K562 (cell line): ENCODE results near the gene ZNF644. TPM values are rescaled to one million over a fixed set of nuclear protein-coding genes. Genes with fewer than 3 reads are reported as not detected.

ENCODE experiments used
- ATAC-seq: fragments of 200-7000 bp; cut with Tn5 transposase; 3 replicates; pipeline ENCODE4 v1.9.1; 2020; ENCODE audit warnings: moderate library complexity
- BruUV-seq: library from RNA; stranded (reverse); fragments of 400-500 nt; replicated peaks from 2 replicates; lab custom pipeline; 2021; lab: Mats Ljungman, UMichigan
- CTCF ChIA-PET: fragments of 300-600 bp; formaldehyde crosslinking; extraction: SDS; loops from one replicate; lab custom pipeline; 2021; ENCODE audit warnings: low intra/inter-chr PET ratio; lab: Yijun Ruan, JAX
- POLR2A ChIA-PET: fragments of 300-600, 350-650 bp; sonication (Branson Sonifier 250); formaldehyde crosslinking; extraction: SDS; loops from one replicate; lab custom pipeline; 2021; ENCODE audit warnings: antibody characterized with exemption, inconsistent platforms; lab: Yijun Ruan, JAX
- DNase-seq, 4 experiments: peaks; one replicate each; pipeline versions ENCODE4 v3.0.0 to v3.0.0-alpha.2; 2011 to 2018; ENCODE audit warnings: low spot score in 3 of 4, mixed read lengths in 3 of 4; ENCODE audit errors: extremely low read depth in 1 of 4
- FAIRE-seq: peaks from 2 replicates; lab custom pipeline; 2011; peaks lifted over from hg19 to GRCh38; lab: Jason Lieb, UNC
- H2AFZ ChIP-seq: 2 replicates; pipeline ENCODE4 v1.6.0; 2011; ENCODE audit warnings: low read depth, low read length, control low read depth, inconsistent platforms
- H3K27ac ChIP-seq: fragments of 200-600 bp; 3 replicates; pipeline ENCODE4 v1.8.0; 2011; ENCODE audit warnings: low read depth, mild to moderate bottlenecking, control low read depth, inconsistent platforms, low read length, moderate library complexity, mixed read lengths; ENCODE audit errors: extremely low read depth
- H3K27me3 ChIP-seq, 2 experiments: fragments of 300-600 bp in 1 of 2; 2 replicates in 1 of 2; 3 replicates in 1 of 2; pipeline versions ENCODE4 v1.6.0 to v1.8.0; 2011; ENCODE audit warnings: inconsistent platforms in 2 of 2, low read length in 2 of 2, mild to moderate bottlenecking in 1 of 2, mixed read lengths in 1 of 2, moderate library complexity in 1 of 2; ENCODE audit not compliant: control insufficient read depth in 2 of 2, insufficient read depth in 2 of 2
- H3K36me3 ChIP-seq: fragments of 300-600 bp; 3 replicates; pipeline ENCODE4 v1.8.0; 2011; ENCODE audit warnings: mild to moderate bottlenecking, low read length, inconsistent platforms; ENCODE audit not compliant: control insufficient read depth, insufficient read depth
- H3K4me1 ChIP-seq, 2 experiments: fragments of 200-600 bp in 1 of 2; replicated peaks in 1 of 2; 2 replicates in 1 of 2; 3 replicates in 1 of 2; pipeline versions ENCODE4 v1.5.1 to v1.8.0; 2011; ENCODE audit warnings: inconsistent platforms in 2 of 2, low read length in 2 of 2, mild to moderate bottlenecking in 1 of 2, mixed read lengths in 1 of 2, moderate library complexity in 1 of 2; ENCODE audit not compliant: control insufficient read depth in 2 of 2, insufficient read depth in 2 of 2
- H3K4me2 ChIP-seq: 2 replicates; pipeline ENCODE4 v1.6.1; 2011; ENCODE audit warnings: low read length, control low read depth, inconsistent platforms, mixed read lengths; ENCODE audit not compliant: insufficient read depth
- H3K4me3 ChIP-seq: fragments of 200-600 bp; sonication (generic), shearing (Covaris generic); 2 replicates; pipeline ENCODE4 v1.5.1; 2016; ENCODE audit warnings: control low read depth, inconsistent platforms
- H3K79me2 ChIP-seq: fragments of 200-600 bp; 3 replicates; pipeline ENCODE4 v1.8.0; 2011; ENCODE audit warnings: low read length, inconsistent platforms; ENCODE audit not compliant: control insufficient read depth, insufficient read depth
- H3K9ac ChIP-seq, 2 experiments: 2 replicates each; pipeline versions ENCODE4 v1.6.0 to v1.6.1; 2011; ENCODE audit warnings: low read depth in 2 of 2, low read length in 2 of 2, control low read depth in 1 of 2, inconsistent platforms in 1 of 2, mild to moderate bottlenecking in 1 of 2, mixed read lengths in 1 of 2; ENCODE audit not compliant: insufficient read depth in 1 of 2
- H3K9me1 ChIP-seq: one replicate; pipeline ENCODE4 v1.6.0; 2011; ENCODE audit warnings: inconsistent platforms, mild to moderate bottlenecking, low read length, moderate library complexity; ENCODE audit not compliant: control insufficient read depth, insufficient read depth
- H3K9me3 ChIP-seq: replicated peaks from 2 replicates; pipeline ENCODE4 v1.5.1; 2011; ENCODE audit warnings: low read depth, low read length, inconsistent platforms; ENCODE audit not compliant: control insufficient read depth, insufficient read depth
- H4K20me1 ChIP-seq: replicated peaks from 2 replicates; pipeline ENCODE4 v1.6.1; 2011; ENCODE audit warnings: low read length, inconsistent platforms, mixed read lengths; ENCODE audit not compliant: control insufficient read depth, insufficient read depth
- ARID4B ChIP-seq: sonication (generic); formaldehyde crosslinking; IDR thresholded peaks from 2 replicates; pipeline ENCODE4 v1.8.0; 2022; ENCODE audit warnings: mild to moderate bottlenecking, missing genetic modification reagents
- BRF2 ChIP-seq: IDR thresholded peaks from 3 replicates; pipeline ENCODE4 v1.6.1; 2011; ENCODE audit warnings: borderline replicate concordance, mild to moderate bottlenecking; ENCODE audit not compliant: insufficient read length, insufficient read depth
- CBX1 ChIP-seq: sonication (generic); IDR thresholded peaks from 2 replicates; pipeline ENCODE4 v1.6.1; 2016; ENCODE audit warnings: antibody characterized with exemption, low read depth, mild to moderate bottlenecking
- FOS ChIP-seq: IDR thresholded peaks from 3 replicates; pipeline ENCODE4 v1.6.1; 2011; ENCODE audit not compliant: insufficient read length; ENCODE audit errors: extremely low read depth
- HCFC1 ChIP-seq: IDR thresholded peaks from 2 replicates; pipeline ENCODE4 v1.6.1; 2012; ENCODE audit warnings: low read depth, low read length, improper control_type of control experiment
- ILF3 ChIP-seq: fragments of 450-650 bp; IDR thresholded peaks from 2 replicates; pipeline ENCODE4 v1.6.1; 2018; ENCODE audit warnings: antibody characterized with exemption, mild to moderate bottlenecking, moderate library complexity, borderline replicate concordance
- KLF10 ChIP-seq: fragments of 250-450 bp; sonication (Bioruptor Pico); IDR thresholded peaks from 2 replicates; pipeline ENCODE4 v1.6.1; 2021; ENCODE audit warnings: matching md5 sums
- PML ChIP-seq: IDR thresholded peaks from 2 replicates; pipeline ENCODE4 v1.6.1; 2012; ENCODE audit warnings: low read length, inconsistent platforms
- ZFP91 ChIP-seq: sonication (generic); formaldehyde crosslinking; IDR thresholded peaks from 2 replicates; pipeline ENCODE4 v1.8.0; 2022; ENCODE audit warnings: mild to moderate bottlenecking, missing genetic modification reagents
- ZNF778 ChIP-seq: fragments of 450-650 bp; formaldehyde crosslinking; IDR thresholded peaks from 2 replicates; pipeline ENCODE4 v1.4.0; 2020; ENCODE audit warnings: mild to moderate bottlenecking, moderate library complexity
- WGBS: fragments of 100-300 bp; shearing (Covaris generic); methylation state at CpG from one replicate; pipeline ENCODE4 v1.1.6; 2016; ENCODE audit warnings: low coverage, mixed read lengths; ENCODE audit not compliant: insufficient coverage; ENCODE audit errors: missing lambda C conversion rate; 5-methylcytosine and 5-hydroxymethylcytosine counted together
- in situ Hi-C: fragments of 300-500 bp; cut with MboI; formaldehyde crosslinking; loops from 4 replicates; pipeline ENCODE4 v1.15.0; 2018; ENCODE audit warnings: inconsistent platforms, mixed read lengths
- intact Hi-C: fragments of 100-400 bp; cut with micrococcal nuclease; formaldehyde crosslinking; loops from 2 replicates; pipeline ENCODE4 v1.14.2; 2022
- polyA plus RNA-seq, 8 experiments: library from polyadenylated mRNA; depleted of rRNA in 4 of 8; stranded (reverse) in 5 of 8; unstranded in 3 of 8; fragments of >200 nt; fragmentation: Nextera tagmentation in 2 of 8; fragmentation: Illumina TruSeq in 1 of 8; extraction: Ambion mirVana in 2 of 8; extraction: Trizol in 1 of 8; gene quantifications; 2 replicates each; pipeline versions ENCODE4 v1.2.1 to v1.2.3, GENCODE V29; 2011 to 2014; ENCODE audit warnings: inconsistent platforms in 1 of 8, missing spikeins in 1 of 8
- total RNA-seq, 7 experiments: library from RNA; depleted of rRNA in 6 of 7; stranded (reverse); fragments of >200 nt in 6 of 7; fragmentation: Illumina TruSeq in 2 of 7; extraction: Trizol in 2 of 7; gene quantifications; 2 replicates each; pipeline versions ENCODE4 v1.2.1 to v1.2.3, GENCODE V29; 2011 to 2021; ENCODE audit warnings: low replicate concordance in 1 of 7
- TF ChIP-seq, protein P1 (sequence below): sonication (generic); formaldehyde crosslinking; IDR thresholded peaks from 2 replicates; pipeline ENCODE4 v1.8.1; 2022; ENCODE audit warnings: missing genetic modification reagents

ZNF644 gene
- total and polyA plus RNA-seq, 9 of the 15 experiments (the other 6 are each of a cell fraction or from before 2014, with no cell fraction given), result 25.3 to 71.4 (median 39.6) TPM

- CTCF ChIA-PET, result no interaction called here
- ATAC-seq, result no peak
Observed at GRCh38 chr1:91005285-91005684, 16.6 kb downstream of the ZNF644 start.

More at GRCh38 chr1:91005285-91005684, 16.6 kb downstream of the ZNF644 start:
- 0 out of 3 replicates have a peak, but pooled peaks cover 4% of the 10 kb centered on the region for H3K36me3 ChIP-seq
- POLR2A ChIA-PET, result interaction anchor here (4.5 kb wide), 1 partner anchor 15 kb away, joined by 40 read pairs; the partner anchor contains the start of gene ZNF644
- 91% methylated on average over 1 of the region's 1 CpG for WGBS
- no peak overlapping the region for H3K4me2 ChIP-seq
- no peak overlapping the region for H3K9ac ChIP-seq
- in situ Hi-C loops, result no loop called here
- H2AFZ ChIP-seq, result no peak overlapping the region
- H3K4me3 ChIP-seq, result no peak overlapping the region
- FAIRE-seq, result no peak
- H3K9me3 ChIP-seq, result no peaks in the 10 kb centered on the region
- no peaks in the 10 kb centered on the region; the same call in 1 of the 2 replicates for H4K20me1 ChIP-seq
- no peaks in the 10 kb centered on the region for H3K9me1 ChIP-seq
- peaks cover 71% of the 10 kb centered on the region for H3K79me2 ChIP-seq
- TF ChIP-seq PML (no peak), KLF10 (no peak), ZFP91 (CRISPR knock-in tag) (no peak), ARID4B (CRISPR knock-in tag) (no peak), ILF3 (no peak), ZNF778 (CRISPR knock-in tag) (no peak), CBX1 (no peak), FOS (no peak), HCFC1 (no peak), BRF2 (no peak)
- TF ChIP-seq, protein P1, sequence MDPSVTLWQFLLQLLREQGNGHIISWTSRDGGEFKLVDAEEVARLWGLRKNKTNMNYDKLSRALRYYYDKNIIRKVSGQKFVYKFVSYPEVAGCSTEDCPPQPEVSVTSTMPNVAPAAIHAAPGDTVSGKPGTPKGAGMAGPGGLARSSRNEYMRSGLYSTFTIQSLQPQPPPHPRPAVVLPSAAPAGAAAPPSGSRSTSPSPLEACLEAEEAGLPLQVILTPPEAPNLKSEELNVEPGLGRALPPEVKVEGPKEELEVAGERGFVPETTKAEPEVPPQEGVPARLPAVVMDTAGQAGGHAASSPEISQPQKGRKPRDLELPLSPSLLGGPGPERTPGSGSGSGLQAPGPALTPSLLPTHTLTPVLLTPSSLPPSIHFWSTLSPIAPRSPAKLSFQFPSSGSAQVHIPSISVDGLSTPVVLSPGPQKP (CRISPR knock-in tag), result no peak
- H3K4me1 ChIP-seq, result no peaks in the 10 kb centered on the region
- BruUV-seq, result no TSS peak
- no peak overlapping the region for H3K27ac ChIP-seq
- no peaks in the 10 kb centered on the region for H3K27me3 ChIP-seq
- no peak for DNase-seq
- intact Hi-C loops, result no loop called here
